B cell (primary cell): Measurements from ENCODE around the gene B3GLCT.

Experiments
- EZH2 ChIP-seq: IDR thresholded peaks from 2 replicates; pipeline ENCODE4 v1.6.1; 2012; ENCODE audit warnings: borderline replicate concordance, low read depth, mild to moderate bottlenecking, moderate library complexity, low read length; ENCODE audit not compliant: insufficient read depth, poor library complexity, severe bottlenecking
- TF ChIP-seq, protein P1 (sequence below): fragments of 200-600 bp; IDR thresholded peaks from one replicate; pipeline ENCODE4 v1.8.0; 2022; ENCODE audit warnings: antibody characterized with exemption, mild to moderate bottlenecking

DNA sequence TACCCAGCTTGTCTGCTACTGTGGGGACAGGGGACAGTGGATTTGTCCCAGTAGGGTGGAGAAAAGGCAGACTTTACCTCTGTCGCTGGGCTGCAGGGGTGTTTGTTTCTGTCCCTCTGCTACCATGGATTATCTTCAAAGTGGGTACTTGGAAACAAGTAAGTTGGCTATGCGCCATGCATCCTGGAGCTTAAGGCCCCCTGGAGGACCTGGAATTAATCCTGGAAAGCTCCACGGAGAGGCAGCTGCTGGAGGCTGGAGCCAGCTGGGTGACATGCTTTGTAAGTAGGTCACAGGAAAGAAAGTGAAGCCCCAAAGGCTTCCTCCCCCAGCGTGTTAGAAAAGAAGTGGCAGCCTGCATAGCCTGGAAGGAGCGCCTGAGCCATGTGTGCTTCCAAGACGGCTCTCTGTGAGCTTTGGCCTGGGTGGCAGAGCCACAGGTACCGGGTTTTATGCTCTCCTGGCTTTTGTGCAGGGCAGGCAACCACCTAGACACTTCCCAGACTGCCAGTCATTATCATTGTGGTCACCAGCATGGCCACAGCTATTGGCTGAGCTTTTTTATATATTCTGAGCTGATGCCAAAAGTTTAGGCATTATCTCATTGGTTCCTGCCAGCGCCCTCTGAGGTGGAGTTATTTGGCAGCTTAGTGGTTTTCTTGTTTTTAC is 9.5 kb downstream of the B3GLCT start:
- TF ChIP-seq, protein P1, sequence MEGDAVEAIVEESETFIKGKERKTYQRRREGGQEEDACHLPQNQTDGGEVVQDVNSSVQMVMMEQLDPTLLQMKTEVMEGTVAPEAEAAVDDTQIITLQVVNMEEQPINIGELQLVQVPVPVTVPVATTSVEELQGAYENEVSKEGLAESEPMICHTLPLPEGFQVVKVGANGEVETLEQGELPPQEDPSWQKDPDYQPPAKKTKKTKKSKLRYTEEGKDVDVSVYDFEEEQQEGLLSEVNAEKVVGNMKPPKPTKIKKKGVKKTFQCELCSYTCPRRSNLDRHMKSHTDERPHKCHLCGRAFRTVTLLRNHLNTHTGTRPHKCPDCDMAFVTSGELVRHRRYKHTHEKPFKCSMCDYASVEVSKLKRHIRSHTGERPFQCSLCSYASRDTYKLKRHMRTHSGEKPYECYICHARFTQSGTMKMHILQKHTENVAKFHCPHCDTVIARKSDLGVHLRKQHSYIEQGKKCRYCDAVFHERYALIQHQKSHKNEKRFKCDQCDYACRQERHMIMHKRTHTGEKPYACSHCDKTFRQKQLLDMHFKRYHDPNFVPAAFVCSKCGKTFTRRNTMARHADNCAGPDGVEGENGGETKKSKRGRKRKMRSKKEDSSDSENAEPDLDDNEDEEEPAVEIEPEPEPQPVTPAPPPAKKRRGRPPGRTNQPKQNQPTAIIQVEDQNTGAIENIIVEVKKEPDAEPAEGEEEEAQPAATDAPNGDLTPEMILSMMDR = no peak
- TF ChIP-seq EZH2 = no peak
